ENCODE results near the gene SLC17A7. TPM values are rescaled to one million over a fixed set of nuclear protein-coding genes. Genes with fewer than 3 reads are reported as not detected.

The SLC17A7 gene
- total RNA-seq, 1 experiment from 2014 or later: 1.6 TPM

- Mint-ChIP-seq H3K9me3 (no peaks in the 10 kb centered on the region), H3K36me3 (peaks cover 32% of the 10 kb centered on the region), H3K4me3 (no peak overlapping the region), H3K4me1 (peaks cover 37% of the 10 kb centered on the region), H3K27ac (peak overlapping the region; percentile 61; the same call in 1 of the 2 replicates), H3K27me3 (ENCODE audit: low read depth) (no peaks in the 10 kb centered on the region)
- DNase-seq (ENCODE audit: low spot score) (no peak), ATAC-seq (no peak)
- POLR2A ChIA-PET: interaction anchor here (0.9 kb wide), 1 partner anchor 129 kb away, joined by 3 read pairs; no protein-coding TSS in a partner anchor
- CTCF ChIA-PET: interaction anchor here (1.0 to 1.8 kb wide), 3 partner anchors 28 to 57 kb away, joined by 5 to 7 read pairs (median 6); no protein-coding TSS in a partner anchor
- no peak for TF ChIP-seq ZBTB43 (CRISPR knock-in tag; IDR thresholded peaks at IDR 0.05)
- TF ChIP-seq CDX4 (CRISPR knock-in tag; IDR thresholded peaks at IDR 0.05; ENCODE audit: borderline replicate concordance): no peak
- no peak for TF ChIP-seq PRDM15 (CRISPR knock-in tag; IDR thresholded peaks at IDR 0.05)
These were observed 7.1 kb upstream of the SLC17A7 start for GRCh38 chr19:49448432-49448786.

- Mint-ChIP-seq H3K4me1 (peaks cover 37% of the 10 kb centered on the region), H3K27ac (peak overlapping the region; percentile 84), H3K9me3 (no peaks in the 10 kb centered on the region), H3K27me3 (ENCODE audit: low read depth) (no peaks in the 10 kb centered on the region), H3K36me3 (peaks cover 32% of the 10 kb centered on the region), H3K4me3 (no peak overlapping the region)
- DNase-seq (ENCODE audit: low spot score): peak; percentile 91
- POLR2A ChIA-PET: interaction anchor here (0.9 kb wide), 1 partner anchor 130 kb away, joined by 3 read pairs; no protein-coding TSS in a partner anchor
- peak; percentile 35 for ATAC-seq
- CTCF ChIA-PET: interaction anchor here (0.6 to 1.8 kb wide), 6 partner anchors 28 to 120 kb away, joined by 3 to 7 read pairs (median 4); partner anchors contain the start of gene TEAD2
- TF ChIP-seq ZSCAN18 (CRISPR knock-in tag; IDR thresholded peaks at IDR 0.05) (no peak), PRDM15 (CRISPR knock-in tag; IDR thresholded peaks at IDR 0.05) (peak; percentile 84)
These were observed 6.4 kb upstream of the SLC17A7 start for GRCh38 chr19:49447485-49448431.

GRCh38 chr19:49445997-49446396, 4.7 kb upstream of the SLC17A7 start:
- POLR2A ChIA-PET: no interaction called here
- H3K27ac Mint-ChIP-seq: peak overlapping the region; percentile 90
- no peaks in the 10 kb centered on the region for H3K9me3 Mint-ChIP-seq
- H3K27me3 Mint-ChIP-seq (ENCODE audit: low read depth): peaks cover 14% of the 10 kb centered on the region
- peaks cover 30% of the 10 kb centered on the region for H3K36me3 Mint-ChIP-seq
- DNase-seq (ENCODE audit: low spot score) (no peak), ATAC-seq (no peak)
- H3K4me3 Mint-ChIP-seq: no peak overlapping the region
- CTCF ChIA-PET: interaction anchor here (0.6 to 2.7 kb wide), 6 partner anchors 9 to 699 kb away, joined by 5 to 20 read pairs (median 6); partner anchors contain the start of genes DKKL1 and IZUMO1
- H3K4me1 Mint-ChIP-seq: peaks cover 40% of the 10 kb centered on the region
- TF ChIP-seq ZNF263 (CRISPR knock-in tag; IDR thresholded peaks at IDR 0.05; ENCODE audit: low read depth): peak; percentile 82; the same call in 1 of the 2 replicates
- TF ChIP-seq ZBTB43 (CRISPR knock-in tag; IDR thresholded peaks at IDR 0.05): no peak

All from WTC11 (cell line).